ENCODE data around the gene ARID1A.

DNA sequence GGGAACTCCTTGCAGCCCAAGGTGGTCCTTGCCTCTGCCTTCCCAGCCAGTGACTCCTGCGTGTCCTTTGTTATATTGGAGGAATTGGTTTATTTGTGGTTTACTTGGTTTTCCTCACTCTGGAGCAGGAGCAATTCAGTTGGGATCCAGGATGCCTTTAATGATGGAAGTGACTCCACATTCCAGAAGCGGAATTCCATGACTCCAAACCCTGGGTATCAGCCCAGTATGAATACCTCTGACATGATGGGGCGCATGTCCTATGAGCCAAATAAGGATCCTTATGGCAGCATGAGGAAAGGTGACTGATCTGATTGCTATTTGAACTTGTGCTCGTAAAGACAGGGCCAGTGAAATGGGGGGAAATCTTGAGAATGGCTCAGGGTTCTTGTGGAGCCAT, 76.9 kb downstream of the ARID1A start:
- TF ChIP-seq, protein P1, sequence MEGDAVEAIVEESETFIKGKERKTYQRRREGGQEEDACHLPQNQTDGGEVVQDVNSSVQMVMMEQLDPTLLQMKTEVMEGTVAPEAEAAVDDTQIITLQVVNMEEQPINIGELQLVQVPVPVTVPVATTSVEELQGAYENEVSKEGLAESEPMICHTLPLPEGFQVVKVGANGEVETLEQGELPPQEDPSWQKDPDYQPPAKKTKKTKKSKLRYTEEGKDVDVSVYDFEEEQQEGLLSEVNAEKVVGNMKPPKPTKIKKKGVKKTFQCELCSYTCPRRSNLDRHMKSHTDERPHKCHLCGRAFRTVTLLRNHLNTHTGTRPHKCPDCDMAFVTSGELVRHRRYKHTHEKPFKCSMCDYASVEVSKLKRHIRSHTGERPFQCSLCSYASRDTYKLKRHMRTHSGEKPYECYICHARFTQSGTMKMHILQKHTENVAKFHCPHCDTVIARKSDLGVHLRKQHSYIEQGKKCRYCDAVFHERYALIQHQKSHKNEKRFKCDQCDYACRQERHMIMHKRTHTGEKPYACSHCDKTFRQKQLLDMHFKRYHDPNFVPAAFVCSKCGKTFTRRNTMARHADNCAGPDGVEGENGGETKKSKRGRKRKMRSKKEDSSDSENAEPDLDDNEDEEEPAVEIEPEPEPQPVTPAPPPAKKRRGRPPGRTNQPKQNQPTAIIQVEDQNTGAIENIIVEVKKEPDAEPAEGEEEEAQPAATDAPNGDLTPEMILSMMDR (IDR thresholded peaks at IDR 0.05): no peak
- TF ChIP-seq POLR2A (IDR thresholded peaks at IDR 0.05) (no peak), EP300 (IDR thresholded peaks at IDR 0.05; ENCODE audit: low read depth) (no peak)
